Measurements from ENCODE around the gene PHEX.

Gene PHEX

DNA sequence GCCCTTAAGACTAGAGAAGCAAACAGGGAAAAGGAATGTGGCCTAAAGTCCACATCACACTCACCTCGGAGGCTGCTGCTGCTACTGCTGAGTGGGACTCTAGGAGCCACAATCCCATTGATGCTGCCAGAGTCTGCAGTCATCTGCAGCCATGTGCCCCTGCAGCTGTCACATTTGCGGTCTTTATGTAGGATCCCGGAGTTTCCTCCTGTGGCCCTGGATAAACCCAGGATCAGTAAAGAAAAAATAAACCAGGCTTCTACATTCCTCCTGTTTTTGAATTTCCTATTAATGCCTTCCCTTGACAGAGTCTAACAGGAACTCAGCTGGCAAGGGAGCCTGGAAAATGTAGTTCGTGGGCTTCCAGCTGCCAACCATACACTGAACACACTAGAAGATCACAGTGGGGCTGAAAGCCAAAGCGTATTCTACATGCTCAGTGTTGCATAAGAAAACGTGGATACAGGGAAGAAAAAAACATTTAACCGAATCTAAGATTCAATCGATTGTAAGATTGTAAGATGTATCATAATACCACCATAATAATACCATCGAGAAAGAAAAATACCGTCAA is 10.3 kb upstream of the PHEX start:
- no peaks in the 10 kb centered on the region for H3F3A ChIP-seq (ENCODE audit: insufficient read depth, low read length)
- no peak overlapping the region for H3K4me2 ChIP-seq (ENCODE audit: low read length)
- no peaks in the 10 kb centered on the region for H3K9me2 ChIP-seq (ENCODE audit: low read depth, low read length)
- H2AFZ ChIP-seq (ENCODE audit: low read length): no peak overlapping the region
- no peak overlapping the region for H3K4me3 ChIP-seq (ENCODE audit: low read depth, low read length, poor library complexity, severe bottlenecking)
- no peaks in the 10 kb centered on the region for H4K20me1 ChIP-seq (ENCODE audit: insufficient read depth, low read length)
- H3K27ac ChIP-seq (ENCODE audit: low read depth, low read length, poor library complexity, severe bottlenecking): no peak overlapping the region
- H3K79me2 ChIP-seq (ENCODE audit: insufficient read depth, low read length): no peaks in the 10 kb centered on the region
- no peaks in the 10 kb centered on the region for H3K27me3 ChIP-seq (ENCODE audit: insufficient read depth, low read length)
- H3K36me3 ChIP-seq (ENCODE audit: insufficient read depth, low read length): no peaks in the 10 kb centered on the region
- TF ChIP-seq EZH2 (IDR thresholded peaks at IDR 0.05; ENCODE audit: borderline replicate concordance, low read length): no peak
- TF ChIP-seq, protein P1, sequence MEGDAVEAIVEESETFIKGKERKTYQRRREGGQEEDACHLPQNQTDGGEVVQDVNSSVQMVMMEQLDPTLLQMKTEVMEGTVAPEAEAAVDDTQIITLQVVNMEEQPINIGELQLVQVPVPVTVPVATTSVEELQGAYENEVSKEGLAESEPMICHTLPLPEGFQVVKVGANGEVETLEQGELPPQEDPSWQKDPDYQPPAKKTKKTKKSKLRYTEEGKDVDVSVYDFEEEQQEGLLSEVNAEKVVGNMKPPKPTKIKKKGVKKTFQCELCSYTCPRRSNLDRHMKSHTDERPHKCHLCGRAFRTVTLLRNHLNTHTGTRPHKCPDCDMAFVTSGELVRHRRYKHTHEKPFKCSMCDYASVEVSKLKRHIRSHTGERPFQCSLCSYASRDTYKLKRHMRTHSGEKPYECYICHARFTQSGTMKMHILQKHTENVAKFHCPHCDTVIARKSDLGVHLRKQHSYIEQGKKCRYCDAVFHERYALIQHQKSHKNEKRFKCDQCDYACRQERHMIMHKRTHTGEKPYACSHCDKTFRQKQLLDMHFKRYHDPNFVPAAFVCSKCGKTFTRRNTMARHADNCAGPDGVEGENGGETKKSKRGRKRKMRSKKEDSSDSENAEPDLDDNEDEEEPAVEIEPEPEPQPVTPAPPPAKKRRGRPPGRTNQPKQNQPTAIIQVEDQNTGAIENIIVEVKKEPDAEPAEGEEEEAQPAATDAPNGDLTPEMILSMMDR (IDR thresholded peaks at IDR 0.05; ENCODE audit: low read length): no peak
- no peaks in the 10 kb centered on the region for H3K4me1 ChIP-seq (ENCODE audit: insufficient read depth, low read length, severe bottlenecking)
- H3K9me3 ChIP-seq (ENCODE audit: low read length): no peaks in the 10 kb centered on the region
- no peak overlapping the region for H3K9ac ChIP-seq (ENCODE audit: low read length)

DNA sequence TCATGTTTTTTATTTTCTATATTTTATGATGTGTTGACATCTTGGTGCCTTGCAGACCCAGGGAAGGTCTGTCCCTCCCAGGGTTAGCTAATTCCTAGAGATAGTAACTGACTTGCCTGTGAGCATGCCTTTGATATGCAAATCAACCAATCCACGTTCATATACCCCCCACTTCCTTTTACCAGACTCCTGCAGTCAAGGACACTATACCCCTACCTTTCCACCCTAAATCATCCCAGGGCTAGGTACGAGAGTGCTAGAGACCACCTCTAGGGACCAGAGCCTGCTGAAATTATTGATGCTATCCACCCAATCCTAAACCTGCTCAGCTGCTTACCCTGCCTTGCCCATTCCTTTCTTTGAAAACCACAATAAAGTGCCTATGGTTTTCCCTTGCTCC is 7.5 kb upstream of the PHEX start:
- H3K27ac ChIP-seq (ENCODE audit: low read depth, low read length, poor library complexity, severe bottlenecking): no peak overlapping the region
- TF ChIP-seq, protein P1 (IDR thresholded peaks at IDR 0.05; ENCODE audit: low read length): no peak
- no peak for TF ChIP-seq EZH2 (IDR thresholded peaks at IDR 0.05; ENCODE audit: borderline replicate concordance, low read length)
- no peaks in the 10 kb centered on the region for H3K4me1 ChIP-seq (ENCODE audit: insufficient read depth, low read length, severe bottlenecking)
- no peaks in the 10 kb centered on the region for H3K9me2 ChIP-seq (ENCODE audit: low read depth, low read length)
- H2AFZ ChIP-seq (ENCODE audit: low read length): no peak overlapping the region
- H3K79me2 ChIP-seq (ENCODE audit: insufficient read depth, low read length): no peaks in the 10 kb centered on the region
- no peak overlapping the region for H3K4me3 ChIP-seq (ENCODE audit: low read depth, low read length, poor library complexity, severe bottlenecking)
- no peaks in the 10 kb centered on the region for H3K36me3 ChIP-seq (ENCODE audit: insufficient read depth, low read length)
- no peaks in the 10 kb centered on the region for H3K27me3 ChIP-seq (ENCODE audit: insufficient read depth, low read length)
- H3K9me3 ChIP-seq (ENCODE audit: low read length): no peaks in the 10 kb centered on the region
- H4K20me1 ChIP-seq (ENCODE audit: insufficient read depth, low read length): no peaks in the 10 kb centered on the region
- H3F3A ChIP-seq (ENCODE audit: insufficient read depth, low read length): no peaks in the 10 kb centered on the region
- no peak overlapping the region for H3K9ac ChIP-seq (ENCODE audit: low read length)
- no peak overlapping the region for H3K4me2 ChIP-seq (ENCODE audit: low read length)

DNA sequence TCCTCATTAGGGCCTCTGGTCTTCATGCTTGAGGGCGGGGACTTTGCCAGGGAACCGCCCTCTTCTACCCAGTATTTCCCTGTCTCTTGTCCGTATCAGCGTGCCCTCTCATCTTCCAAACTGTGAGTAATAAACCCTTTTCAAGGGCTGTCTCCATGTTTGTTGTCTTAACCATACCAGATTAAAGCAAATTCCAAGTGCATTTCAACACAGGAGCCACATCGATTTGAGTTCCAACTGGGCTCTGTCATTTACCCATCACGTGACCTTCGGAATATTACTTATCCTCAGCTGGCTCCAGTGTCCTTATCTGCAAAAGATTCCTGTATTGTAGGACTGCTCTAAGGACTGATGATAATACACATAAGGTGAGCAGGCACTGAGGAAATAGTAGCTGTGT is 6.4 kb upstream of the PHEX start:
- Histone ChIP-seq H3K4me2 (ENCODE audit: low read length) (no peak overlapping the region), H4K20me1 (ENCODE audit: insufficient read depth, low read length) (no peaks in the 10 kb centered on the region), H3K27ac (ENCODE audit: low read depth, low read length, poor library complexity, severe bottlenecking) (no peak overlapping the region), H3K9me2 (ENCODE audit: low read depth, low read length) (no peaks in the 10 kb centered on the region), H3K36me3 (ENCODE audit: insufficient read depth, low read length) (no peaks in the 10 kb centered on the region), H3K4me3 (ENCODE audit: low read depth, low read length, poor library complexity, severe bottlenecking) (no peak overlapping the region), H3K9ac (ENCODE audit: low read length) (no peak overlapping the region), H2AFZ (ENCODE audit: low read length) (no peak overlapping the region), H3F3A (ENCODE audit: insufficient read depth, low read length) (no peaks in the 10 kb centered on the region), H3K27me3 (ENCODE audit: insufficient read depth, low read length) (no peaks in the 10 kb centered on the region), H3K9me3 (ENCODE audit: low read length) (no peaks in the 10 kb centered on the region), H3K79me2 (ENCODE audit: insufficient read depth, low read length) (no peaks in the 10 kb centered on the region), H3K4me1 (ENCODE audit: insufficient read depth, low read length, severe bottlenecking) (no peaks in the 10 kb centered on the region)
- TF ChIP-seq EZH2 (IDR thresholded peaks at IDR 0.05; ENCODE audit: borderline replicate concordance, low read length): no peak
- TF ChIP-seq, protein P1 (IDR thresholded peaks at IDR 0.05; ENCODE audit: low read length): no peak
